HG03520 (cell line): ENCODE results near the gene MYL6B.
A peak's percentile ranks its signal among the peaks of the same experiment; 100 is the strongest.
"Not testable (repeated sequence)": the region's sequence is repeated elsewhere in the genome, so short reads cannot be mapped to it uniquely, and the experiment has no call there.

Experiments used
- ATAC-seq: cut with Tn5 transposase; IDR thresholded peaks from one replicate; pipeline ENCODE4 v1.9.1; 2021; ENCODE audit warnings: mild to moderate bottlenecking, moderate library complexity; ENCODE audit not compliant: unreplicated experiment

Gene MYL6B

GRCh38 chr12:56163533-56164344 is 11.4 kb downstream of the MYL6B start:
- no peak for ATAC-seq

DNA sequence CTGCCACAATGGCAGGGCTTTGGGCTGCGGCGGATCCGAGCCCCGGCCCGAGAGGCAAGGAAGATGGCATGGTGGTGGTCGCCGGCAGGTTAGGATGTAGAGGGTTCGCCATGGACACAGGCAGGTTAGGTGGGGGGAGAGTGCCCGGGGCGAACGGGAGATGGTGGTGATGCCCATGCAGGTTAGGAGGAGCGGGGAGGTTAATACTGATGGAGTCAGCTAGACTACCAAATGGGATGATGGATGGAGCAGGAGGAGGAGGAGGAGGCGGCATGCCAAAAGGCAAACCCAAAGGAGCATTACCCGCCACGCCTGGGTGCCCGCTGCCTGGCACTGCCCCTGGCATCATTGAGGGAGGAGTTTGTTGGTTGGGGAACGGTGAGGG is 11.9 kb downstream of the MYL6B start:
- ATAC-seq = no peak

GRCh38 chr12:56165369-56165768 is 13.0 kb downstream of the MYL6B start:
- no peak for ATAC-seq

DNA sequence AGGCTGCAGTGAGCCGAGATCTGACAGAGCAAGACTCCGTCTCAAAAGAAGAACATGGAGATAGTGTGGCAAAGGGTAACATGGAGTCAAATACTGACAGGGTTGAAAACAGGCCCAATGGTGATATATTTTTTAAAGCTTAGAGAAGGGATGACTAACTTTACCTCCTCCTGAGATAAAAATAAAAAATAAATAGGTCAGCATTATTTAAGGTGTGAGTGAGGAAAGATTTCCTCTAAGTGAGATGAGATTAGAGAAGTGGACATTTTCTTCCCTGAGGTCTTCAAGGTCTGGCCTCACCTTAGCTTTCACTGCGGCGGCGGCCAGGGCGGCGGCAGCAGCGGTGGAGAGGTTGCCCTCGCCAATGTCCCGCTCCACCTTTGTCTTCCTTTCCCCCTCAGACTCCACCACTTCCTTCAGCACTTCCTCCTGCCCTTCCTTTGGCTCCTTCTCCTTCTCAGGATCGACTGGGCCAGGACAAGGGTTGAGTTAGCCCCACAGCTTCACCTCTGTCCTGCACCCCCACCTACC is 16.9 kb downstream of the MYL6B start:
- no peak for ATAC-seq

DNA sequence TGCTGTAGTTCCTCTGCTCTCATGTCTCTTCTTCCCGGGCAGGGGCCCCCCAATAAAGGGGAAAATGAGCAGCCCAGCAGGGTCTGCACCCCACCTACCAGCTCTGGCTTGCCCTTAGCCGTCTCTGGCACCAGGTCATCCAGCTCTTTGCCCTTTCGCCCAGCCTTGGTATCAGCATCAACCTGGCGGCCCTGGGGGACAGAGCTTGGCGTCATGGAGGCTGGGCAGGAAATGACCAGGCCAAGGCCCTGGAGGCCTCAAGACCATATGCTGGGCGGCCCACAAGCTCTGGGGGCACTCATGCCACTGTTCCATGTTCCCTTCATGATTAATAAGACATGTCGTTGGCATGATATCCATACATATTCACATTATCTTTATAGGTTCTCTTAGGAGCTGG is 20.5 kb downstream of the MYL6B start:
- ATAC-seq = no peak

- no peak for ATAC-seq
Observed at GRCh38 chr12:56178347-56178746, 26.0 kb downstream of the MYL6B start.

DNA sequence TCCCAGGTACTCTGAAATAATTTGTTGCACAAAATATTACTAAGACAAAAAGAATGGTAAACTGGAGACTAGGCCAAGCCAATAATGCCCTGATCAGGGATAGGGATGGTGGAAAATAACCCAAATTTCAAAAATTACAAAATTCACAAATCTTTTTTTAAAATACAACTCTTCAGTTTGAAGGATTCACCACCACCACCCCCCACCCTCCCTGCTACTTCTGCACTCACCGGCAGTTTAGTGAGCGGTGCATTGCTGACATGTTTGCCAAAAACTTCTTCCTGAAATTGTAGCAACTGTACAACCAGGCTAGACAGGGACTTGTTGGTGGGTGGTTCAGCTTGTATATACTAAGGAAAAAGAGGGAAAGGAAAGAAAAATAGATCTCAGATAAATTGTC is 34.6 kb downstream of the MYL6B start:
- ATAC-seq = no peak

DNA sequence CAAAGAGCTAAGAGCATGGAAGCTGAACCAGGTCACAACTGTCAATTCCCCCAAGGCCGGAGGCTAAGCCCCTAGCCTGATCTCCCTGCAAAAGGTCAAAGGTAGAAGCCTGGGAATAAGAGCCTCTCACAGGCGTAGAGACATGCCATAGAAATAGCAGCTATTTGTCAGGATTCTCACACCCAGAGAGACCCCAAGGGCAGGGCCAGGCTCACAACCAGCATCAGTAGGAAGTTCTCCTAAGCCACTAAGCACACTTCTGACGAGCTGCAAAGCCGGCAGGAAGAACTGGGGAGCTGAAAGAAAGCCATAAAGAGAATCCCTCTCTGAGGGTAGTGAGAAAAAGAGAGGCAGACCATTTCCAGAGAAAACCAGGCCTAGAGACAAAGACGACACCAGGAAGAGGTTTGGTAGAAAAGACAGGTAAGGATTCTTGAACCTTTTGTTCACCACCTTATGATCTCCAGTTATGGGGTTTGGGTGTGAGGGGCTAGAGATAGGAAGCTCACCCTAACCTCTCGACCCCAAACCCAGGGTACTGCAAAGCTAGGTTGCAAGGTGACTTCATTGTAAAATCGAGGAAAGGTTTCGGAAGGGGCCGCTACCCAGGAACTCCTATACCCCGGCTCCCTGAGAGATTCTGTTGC is 35.9 kb downstream of the MYL6B start:
- no peak for ATAC-seq

GRCh38 chr12:56188778-56189098 is 36.4 kb downstream of the MYL6B start:
- ATAC-seq = peak; percentile 2

- peak; percentile 59 for ATAC-seq
Observed at GRCh38 chr12:56189099-56189917, 36.9 kb downstream of the MYL6B start, which contains the start of gene SMARCC2. SMARCC2 (minus strand) TSS chr12:56189483; CDS start chr12:56189461, 22 bp downstream.

DNA sequence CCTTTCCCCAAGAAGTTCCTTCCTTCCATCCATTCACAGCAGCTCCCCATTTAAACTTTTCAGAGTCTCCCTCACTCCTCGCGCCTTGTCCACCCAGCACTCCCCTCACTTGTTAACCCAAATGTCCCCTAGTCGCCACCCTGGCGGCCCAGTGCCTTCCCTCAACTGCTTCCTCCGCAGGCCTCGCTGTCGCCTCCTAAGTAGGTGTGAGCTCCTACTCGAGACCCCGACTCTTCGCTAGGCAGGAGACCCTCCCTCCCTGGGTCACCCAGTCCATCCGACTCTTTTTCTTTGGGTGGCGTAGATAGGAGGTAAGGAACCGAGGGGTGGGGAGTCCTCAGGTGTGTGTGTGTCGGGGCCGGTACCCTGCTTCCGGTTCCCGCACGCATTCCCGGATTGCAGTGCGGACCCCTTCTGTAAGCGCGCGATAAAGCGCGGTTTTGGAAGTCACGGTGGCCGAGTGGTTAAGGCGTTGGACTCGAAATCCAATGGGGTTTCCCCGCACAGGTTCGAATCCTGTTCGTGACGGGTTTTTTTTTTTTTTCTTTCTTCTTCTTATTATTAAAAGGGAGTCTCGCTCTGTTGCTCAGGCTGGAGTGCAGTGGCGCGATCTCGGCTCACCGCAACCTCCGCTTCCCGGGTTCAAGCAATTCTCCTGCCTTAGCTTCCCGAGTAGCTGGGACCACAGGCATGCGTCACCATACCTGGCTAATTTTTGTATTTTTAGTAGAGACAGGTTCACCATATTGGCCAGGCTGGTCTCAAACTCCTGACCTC is 37.7 kb downstream of the MYL6B start:
- ATAC-seq = peak; percentile 18

- ATAC-seq = no peak
Observed at GRCh38 chr12:56190695-56191155, 38.3 kb downstream of the MYL6B start.

- ATAC-seq = no peak
Observed at GRCh38 chr12:56192582-56192981, 40.2 kb downstream of the MYL6B start.

- no peak for ATAC-seq
Observed at GRCh38 chr12:56193025-56193578, 40.7 kb downstream of the MYL6B start.

- ATAC-seq = not testable (repeated sequence)
Observed at GRCh38 chr12:56196818-56197550, 44.6 kb downstream of the MYL6B start.

DNA sequence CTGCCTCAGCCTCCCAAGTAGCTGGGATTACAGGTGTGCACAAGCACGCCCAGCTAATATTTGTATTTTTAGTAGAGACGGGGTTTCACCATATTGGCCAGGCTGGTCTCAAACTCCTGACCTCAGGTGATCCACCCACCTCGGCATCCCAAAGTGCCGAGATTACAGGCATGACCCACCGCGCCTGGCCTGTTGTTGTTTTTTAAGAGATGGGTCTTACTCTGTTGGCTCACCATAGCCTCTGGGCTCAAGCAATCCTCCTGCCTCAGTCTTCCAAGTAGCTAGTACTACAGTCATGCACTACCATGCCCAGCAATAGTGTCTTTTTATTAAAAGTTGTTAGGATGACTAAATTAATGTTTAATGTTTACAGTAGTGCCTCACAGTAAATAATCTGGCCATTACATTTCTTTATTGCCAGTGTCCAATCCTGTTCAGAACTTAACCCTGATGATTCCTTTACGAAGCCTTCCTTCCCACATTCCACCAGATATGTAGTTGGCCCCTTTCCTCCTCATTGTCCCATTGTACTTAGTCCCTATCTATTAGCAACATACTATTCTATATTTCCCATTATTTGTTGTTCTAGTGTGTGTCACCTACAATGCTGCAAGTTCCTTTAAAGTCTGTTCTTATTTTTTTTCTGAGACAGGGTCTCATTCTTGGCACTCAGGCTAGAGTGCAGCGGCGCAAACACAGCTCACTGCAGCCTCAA is 45.7 kb downstream of the MYL6B start:
- no peak for ATAC-seq

DNA sequence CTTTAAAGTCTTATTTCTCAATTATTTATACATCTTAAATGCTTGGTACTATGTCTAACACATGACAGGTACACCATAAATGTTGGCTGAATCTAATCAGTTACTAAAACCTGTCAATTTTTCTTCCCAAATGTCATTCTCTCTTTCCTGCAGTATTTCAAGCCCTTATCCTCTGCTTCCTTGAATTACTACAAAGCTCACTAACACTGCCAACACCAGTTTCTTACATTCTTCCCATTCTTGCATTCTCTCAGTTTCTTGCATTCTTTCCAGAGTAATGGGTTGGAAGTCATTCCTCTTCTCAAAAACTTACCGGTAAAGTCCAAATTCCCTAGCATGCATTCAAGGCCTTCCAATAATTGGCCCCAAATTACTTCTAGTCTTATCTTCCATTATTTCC is 46.4 kb downstream of the MYL6B start:
- no peak for ATAC-seq

DNA sequence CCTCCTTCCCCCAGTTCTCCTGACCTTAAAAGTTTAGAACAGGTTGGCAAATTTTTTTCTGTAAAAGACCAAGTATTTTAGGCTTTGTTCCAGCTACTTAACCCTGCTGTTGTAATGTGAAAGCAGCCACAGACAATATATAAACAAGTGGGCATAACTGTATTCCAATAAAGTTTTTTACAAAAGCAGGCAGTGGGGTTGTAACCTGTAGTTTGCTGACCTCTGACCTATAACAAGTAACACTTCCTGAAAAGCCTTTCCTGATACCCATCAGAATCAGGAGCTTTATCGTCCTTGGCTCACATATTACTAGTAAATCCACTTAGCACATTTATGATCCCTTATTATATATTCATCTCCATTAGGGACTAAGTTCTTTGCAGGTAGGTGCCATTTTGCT is 50.0 kb downstream of the MYL6B start:
- no peak for ATAC-seq

- no peak for ATAC-seq
Observed at GRCh38 chr12:56202838-56203237, 50.5 kb downstream of the MYL6B start.
